K562 (cell line): Measurements from ENCODE around the gene TP63. TPM values are rescaled to one million over a fixed set of nuclear protein-coding genes. Genes with fewer than 3 reads are reported as not detected.

Experiments
- ATAC-seq: fragments of 200-7000 bp; cut with Tn5 transposase; 3 replicates; pipeline ENCODE4 v1.9.1; 2020; ENCODE audit warnings: moderate library complexity
- BruUV-seq: library from RNA; stranded (reverse); fragments of 400-500 nt; replicated peaks from 2 replicates; lab custom pipeline; 2021; lab: Mats Ljungman, UMichigan
- CTCF ChIA-PET: fragments of 300-600 bp; formaldehyde crosslinking; extraction: SDS; loops from one replicate; lab custom pipeline; 2021; ENCODE audit warnings: low intra/inter-chr PET ratio; lab: Yijun Ruan, JAX
- POLR2A ChIA-PET: fragments of 300-600, 350-650 bp; sonication (Branson Sonifier 250); formaldehyde crosslinking; extraction: SDS; loops from one replicate; lab custom pipeline; 2021; ENCODE audit warnings: antibody characterized with exemption, inconsistent platforms; lab: Yijun Ruan, JAX
- DNase-seq, 4 experiments: peaks; one replicate each; pipeline versions ENCODE4 v3.0.0 to v3.0.0-alpha.2; 2011 to 2018; ENCODE audit warnings: low spot score in 3 of 4, mixed read lengths in 3 of 4; ENCODE audit errors: extremely low read depth in 1 of 4
- FAIRE-seq: peaks from 2 replicates; lab custom pipeline; 2011; peaks lifted over from hg19 to GRCh38; lab: Jason Lieb, UNC
- H2AFZ ChIP-seq: 2 replicates; pipeline ENCODE4 v1.6.0; 2011; ENCODE audit warnings: low read depth, low read length, control low read depth, inconsistent platforms
- H3K27ac ChIP-seq: fragments of 200-600 bp; 3 replicates; pipeline ENCODE4 v1.8.0; 2011; ENCODE audit warnings: low read depth, mild to moderate bottlenecking, control low read depth, inconsistent platforms, low read length, moderate library complexity, mixed read lengths; ENCODE audit errors: extremely low read depth
- H3K27me3 ChIP-seq, 2 experiments: fragments of 300-600 bp in 1 of 2; 2 replicates in 1 of 2; 3 replicates in 1 of 2; pipeline versions ENCODE4 v1.6.0 to v1.8.0; 2011; ENCODE audit warnings: inconsistent platforms in 2 of 2, low read length in 2 of 2, mild to moderate bottlenecking in 1 of 2, mixed read lengths in 1 of 2, moderate library complexity in 1 of 2; ENCODE audit not compliant: control insufficient read depth in 2 of 2, insufficient read depth in 2 of 2
- H3K36me3 ChIP-seq: fragments of 300-600 bp; 3 replicates; pipeline ENCODE4 v1.8.0; 2011; ENCODE audit warnings: mild to moderate bottlenecking, low read length, inconsistent platforms; ENCODE audit not compliant: control insufficient read depth, insufficient read depth
- H3K4me1 ChIP-seq, 2 experiments: fragments of 200-600 bp in 1 of 2; replicated peaks in 1 of 2; 2 replicates in 1 of 2; 3 replicates in 1 of 2; pipeline versions ENCODE4 v1.5.1 to v1.8.0; 2011; ENCODE audit warnings: inconsistent platforms in 2 of 2, low read length in 2 of 2, mild to moderate bottlenecking in 1 of 2, mixed read lengths in 1 of 2, moderate library complexity in 1 of 2; ENCODE audit not compliant: control insufficient read depth in 2 of 2, insufficient read depth in 2 of 2
- H3K4me2 ChIP-seq: 2 replicates; pipeline ENCODE4 v1.6.1; 2011; ENCODE audit warnings: low read length, control low read depth, inconsistent platforms, mixed read lengths; ENCODE audit not compliant: insufficient read depth
- H3K4me3 ChIP-seq: fragments of 200-600 bp; sonication (generic), shearing (Covaris generic); 2 replicates; pipeline ENCODE4 v1.5.1; 2016; ENCODE audit warnings: control low read depth, inconsistent platforms
- H3K79me2 ChIP-seq: fragments of 200-600 bp; 3 replicates; pipeline ENCODE4 v1.8.0; 2011; ENCODE audit warnings: low read length, inconsistent platforms; ENCODE audit not compliant: control insufficient read depth, insufficient read depth
- H3K9ac ChIP-seq, 2 experiments: 2 replicates each; pipeline versions ENCODE4 v1.6.0 to v1.6.1; 2011; ENCODE audit warnings: low read depth in 2 of 2, low read length in 2 of 2, control low read depth in 1 of 2, inconsistent platforms in 1 of 2, mild to moderate bottlenecking in 1 of 2, mixed read lengths in 1 of 2; ENCODE audit not compliant: insufficient read depth in 1 of 2
- H3K9me1 ChIP-seq: one replicate; pipeline ENCODE4 v1.6.0; 2011; ENCODE audit warnings: inconsistent platforms, mild to moderate bottlenecking, low read length, moderate library complexity; ENCODE audit not compliant: control insufficient read depth, insufficient read depth
- H3K9me3 ChIP-seq: replicated peaks from 2 replicates; pipeline ENCODE4 v1.5.1; 2011; ENCODE audit warnings: low read depth, low read length, inconsistent platforms; ENCODE audit not compliant: control insufficient read depth, insufficient read depth
- H4K20me1 ChIP-seq: replicated peaks from 2 replicates; pipeline ENCODE4 v1.6.1; 2011; ENCODE audit warnings: low read length, inconsistent platforms, mixed read lengths; ENCODE audit not compliant: control insufficient read depth, insufficient read depth
- HNRNPH1 ChIP-seq: fragments of 200-400 bp; formaldehyde crosslinking; optimal IDR thresholded peaks from 2 replicates; pipeline ENCODE3; 2017; ENCODE audit warnings: low read depth, mild to moderate bottlenecking, low read length, moderate library complexity
- KDM1A ChIP-seq, 2 experiments: fragments of 450-650 bp; IDR thresholded peaks; 2 replicates each; pipeline ENCODE4 v1.6.1; 2016; ENCODE audit warnings: mild to moderate bottlenecking in 2 of 2
- MYC ChIP-seq, 2 experiments: fragments of 250-450 bp in 1 of 2; sonication (Bioruptor Pico) in 1 of 2; IDR thresholded peaks; 2 replicates each; pipeline versions ENCODE4 v1.5.1 to v1.6.1; 2012 to 2021; ENCODE audit warnings: low read depth in 2 of 2, borderline replicate concordance in 1 of 2, improper control_type of control experiment in 1 of 2, low read length in 1 of 2, mild to moderate bottlenecking in 1 of 2, moderate library complexity in 1 of 2
- RBM25 ChIP-seq: fragments of 200-400 bp; formaldehyde crosslinking; IDR thresholded peaks from 2 replicates; pipeline ENCODE4 v1.6.1; 2018; ENCODE audit warnings: low read length, low read depth, moderate library complexity; ENCODE audit not compliant: severe bottlenecking
- ZNF121 ChIP-seq: sonication (generic); formaldehyde crosslinking; conservative IDR thresholded peaks from 2 replicates; pipeline ENCODE4 v1.8.0; 2022; ENCODE audit warnings: missing genetic modification reagents
- ZNF316 ChIP-seq: fragments of 450-650 bp; IDR thresholded peaks from 2 replicates; pipeline ENCODE4 v1.6.1; 2016
- WGBS: fragments of 100-300 bp; shearing (Covaris generic); methylation state at CpG from one replicate; pipeline ENCODE4 v1.1.6; 2016; ENCODE audit warnings: low coverage, mixed read lengths; ENCODE audit not compliant: insufficient coverage; ENCODE audit errors: missing lambda C conversion rate; 5-methylcytosine and 5-hydroxymethylcytosine counted together
- in situ Hi-C: fragments of 300-500 bp; cut with MboI; formaldehyde crosslinking; loops from 4 replicates; pipeline ENCODE4 v1.15.0; 2018; ENCODE audit warnings: inconsistent platforms, mixed read lengths
- intact Hi-C: fragments of 100-400 bp; cut with micrococcal nuclease; formaldehyde crosslinking; loops from 2 replicates; pipeline ENCODE4 v1.14.2; 2022
- polyA plus RNA-seq, 8 experiments: library from polyadenylated mRNA; depleted of rRNA in 4 of 8; stranded (reverse) in 5 of 8; unstranded in 3 of 8; fragments of >200 nt; fragmentation: Nextera tagmentation in 2 of 8; fragmentation: Illumina TruSeq in 1 of 8; extraction: Ambion mirVana in 2 of 8; extraction: Trizol in 1 of 8; gene quantifications; 2 replicates each; pipeline versions ENCODE4 v1.2.1 to v1.2.3, GENCODE V29; 2011 to 2014; ENCODE audit warnings: inconsistent platforms in 1 of 8, missing spikeins in 1 of 8
- total RNA-seq, 7 experiments: library from RNA; depleted of rRNA in 6 of 7; stranded (reverse); fragments of >200 nt in 6 of 7; fragmentation: Illumina TruSeq in 2 of 7; extraction: Trizol in 2 of 7; gene quantifications; 2 replicates each; pipeline versions ENCODE4 v1.2.1 to v1.2.3, GENCODE V29; 2011 to 2021; ENCODE audit warnings: low replicate concordance in 1 of 7

The TP63 gene
- total and polyA plus RNA-seq, 9 of the 15 experiments (the other 6 are each of a cell fraction or from before 2014, with no cell fraction given), result 0.32 to 1.4 (median 0.50) TPM

GRCh38 chr3:189927975-189928895 is 297.0 kb downstream of the TP63 start:
- H3K79me2 ChIP-seq, result no peaks in the 10 kb centered on the region
- no peak overlapping the region for H3K9ac ChIP-seq
- no peak overlapping the region for H2AFZ ChIP-seq
- no peak for ATAC-seq
- H3K4me3 ChIP-seq, result no peak overlapping the region
- no peak for TF ChIP-seq KDM1A (IDR thresholded peaks at IDR 0.05)
- no peak for TF ChIP-seq MYC (IDR thresholded peaks at IDR 0.05; ENCODE audit: low read depth, low read length)
- TF ChIP-seq MYC (CRISPR knock-in tag; IDR thresholded peaks at IDR 0.05; ENCODE audit: borderline replicate concordance, low read depth), result no peak
- TF ChIP-seq ZNF316, result no peak
- TF ChIP-seq RBM25, result no peak
- TF ChIP-seq HNRNPH1, result no peak
- no peak for TF ChIP-seq ZNF121 (CRISPR knock-in tag)
- no peak overlapping the region for H3K4me2 ChIP-seq
- H3K9me3 ChIP-seq, result no peaks in the 10 kb centered on the region
- ChIA-PET CTCF (no interaction called here), POLR2A (no interaction called here)
- FAIRE-seq, result no peak
- no peaks in the 10 kb centered on the region for H4K20me1 ChIP-seq
- intact Hi-C loops (no loop called here), in situ Hi-C loops (no loop called here)
- WGBS, result 0% methylated on average over 6 of the region's 6 CpGs
- DNase-seq, result no peak
- no TSS peak for BruUV-seq
- no peaks in the 10 kb centered on the region for H3K36me3 ChIP-seq
- no peaks in the 10 kb centered on the region for H3K27me3 ChIP-seq
- no peaks in the 10 kb centered on the region for H3K4me1 ChIP-seq
- no peaks in the 10 kb centered on the region for H3K9me1 ChIP-seq
- no peak overlapping the region for H3K27ac ChIP-seq
